ENCODE measurements around the gene USH1G.
"Not testable (repeated sequence)": the region's sequence is repeated elsewhere in the genome, so short reads cannot be mapped to it uniquely, and the experiment has no call there.

The USH1G gene

GRCh38 chr17:74922694-74923537 is at the start of gene USH1G:
USH1G (minus strand) TSS chr17:74923255; CDS start chr17:74923073, 182 bp downstream.
- DNase-seq (ENCODE audit: low read depth in 2 of 2) = no peak

GRCh38 chr17:74972107-74972972 is 49.3 kb upstream of the USH1G start, which contains the start of gene HID1:
HID1 (minus strand) TSS chr17:74972759; CDS start chr17:74972656, 103 bp downstream.
- peak; percentile 72 to 78 for DNase-seq (ENCODE audit: low read depth in 2 of 2)

GRCh38 chr17:74971842-74972106 is 48.7 kb upstream of the USH1G start:
- DNase-seq (ENCODE audit: low read depth in 2 of 2) = no peak

GRCh38 chr17:74971069-74971841 is 48.2 kb upstream of the USH1G start:
- no peak for DNase-seq (ENCODE audit: low read depth in 2 of 2)

GRCh38 chr17:74970395-74970794 is 47.3 kb upstream of the USH1G start:
- no peak for DNase-seq (ENCODE audit: low read depth in 2 of 2)

GRCh38 chr17:74969501-74969900 is 46.4 kb upstream of the USH1G start:
- DNase-seq (ENCODE audit: low read depth in 2 of 2) = not testable (repeated sequence)

GRCh38 chr17:74968361-74968780 is 45.3 kb upstream of the USH1G start:
- no peak for DNase-seq (ENCODE audit: low read depth in 2 of 2)

GRCh38 chr17:74964988-74965622 is 42.0 kb upstream of the USH1G start:
- DNase-seq (ENCODE audit: low read depth in 2 of 2) = no peak

- no peak for DNase-seq (ENCODE audit: low read depth in 2 of 2)
Observed at GRCh38 chr17:74964246-74964761, 41.2 kb upstream of the USH1G start.

GRCh38 chr17:74963656-74964055 is 40.6 kb upstream of the USH1G start:
- no peak for DNase-seq (ENCODE audit: low read depth in 2 of 2)

- no peak for DNase-seq (ENCODE audit: low read depth in 2 of 2)
Observed at GRCh38 chr17:74962622-74963394, 39.8 kb upstream of the USH1G start.

- DNase-seq (ENCODE audit: low read depth in 2 of 2) = peak; percentile 69 to 81
Observed at GRCh38 chr17:74961657-74962350, 38.7 kb upstream of the USH1G start.

GRCh38 chr17:74960570-74961342 is 37.7 kb upstream of the USH1G start:
- DNase-seq (ENCODE audit: low read depth in 2 of 2) = peak in 1 of 2 donors; percentile 24

- DNase-seq (ENCODE audit: low read depth in 2 of 2) = no peak
Observed at GRCh38 chr17:74959826-74960515, 36.9 kb upstream of the USH1G start.

GRCh38 chr17:74957935-74958740 is 35.1 kb upstream of the USH1G start:
- DNase-seq (ENCODE audit: low read depth in 2 of 2) = peak; percentile 51 to 83

GRCh38 chr17:74956093-74956492 is 33.0 kb upstream of the USH1G start:
- DNase-seq (ENCODE audit: low read depth in 2 of 2) = no peak

GRCh38 chr17:74954665-74955421 is 31.8 kb upstream of the USH1G start:
- no peak for DNase-seq (ENCODE audit: low read depth in 2 of 2)

Data from stimulated activated CD4-positive, alpha-beta T cell treated with anti-CD3 and anti-CD28 coated beads, Interleukin-1b, Interleukin-23, amount 100 ng/mL, for 1 hour (primary cell).